HepG2 (cell line): ENCODE measurements around the gene PEA15. TPM values are rescaled to one million over a fixed set of nuclear protein-coding genes. Genes with fewer than 3 reads are reported as not detected.

ENCODE experiments used
- AHR ChIP-seq: IDR thresholded peaks from 2 replicates; pipeline ENCODE4 v1.6.1; 2018; ENCODE audit warnings: missing genetic modification reagents, missing compliant biosample characterization
- ATF7-NPFF ChIP-seq: sonication (generic); formaldehyde crosslinking; IDR thresholded peaks from 2 replicates; pipeline ENCODE4 v1.8.1; 2023; ENCODE audit warnings: mild to moderate bottlenecking, low read depth, missing genetic modification reagents, moderate library complexity
- CEBPB ChIP-seq: IDR thresholded peaks from 2 replicates; pipeline ENCODE4 v1.6.1; 2011; ENCODE audit warnings: low read depth, low read length, improper control_type of control experiment, borderline replicate concordance
- GZF1 ChIP-seq: sonication (generic); formaldehyde crosslinking; IDR thresholded peaks from 2 replicates; pipeline ENCODE4 v1.5.1; 2020; ENCODE audit warnings: mild to moderate bottlenecking, missing genetic modification reagents
- HOXA3 ChIP-seq: sonication (generic); formaldehyde crosslinking; IDR thresholded peaks from 2 replicates; pipeline ENCODE4 v1.5.0; 2020; ENCODE audit warnings: missing genetic modification reagents
- HOXA5 ChIP-seq: sonication (generic); formaldehyde crosslinking; IDR thresholded peaks from 2 replicates; pipeline ENCODE4 v1.4.0; 2020; ENCODE audit warnings: missing genetic modification reagents
- KDM2A ChIP-seq: sonication (generic); formaldehyde crosslinking; IDR thresholded peaks from 2 replicates; pipeline ENCODE4 v1.4.0; 2020; ENCODE audit warnings: low read depth, missing genetic modification reagents, borderline replicate concordance
- MIXL1 ChIP-seq: IDR thresholded peaks from 2 replicates; pipeline ENCODE4 v1.6.1; 2016
- NKX3-1 ChIP-seq: sonication (generic); formaldehyde crosslinking; IDR thresholded peaks from 2 replicates; pipeline ENCODE4 v1.5.0; 2020; ENCODE audit warnings: missing genetic modification reagents
- RERE ChIP-seq: IDR thresholded peaks from 2 replicates; pipeline ENCODE4 v1.6.1; 2016; ENCODE audit warnings: low read depth, missing genetic modification reagents, missing compliant biosample characterization
- RFXAP ChIP-seq: sonication (generic); formaldehyde crosslinking; IDR thresholded peaks from 2 replicates; pipeline ENCODE4 v1.4.0; 2020; ENCODE audit warnings: missing genetic modification reagents, borderline replicate concordance
- SNAPC2 ChIP-seq: sonication (generic); formaldehyde crosslinking; IDR thresholded peaks from 2 replicates; pipeline ENCODE4 v1.8.1; 2022; ENCODE audit warnings: mild to moderate bottlenecking, missing genetic modification reagents
- TERF1 ChIP-seq: sonication (generic); formaldehyde crosslinking; IDR thresholded peaks from 2 replicates; pipeline ENCODE4 v1.8.0; 2022; ENCODE audit warnings: mild to moderate bottlenecking, missing genetic modification reagents, moderate library complexity
- WIZ ChIP-seq: sonication (generic); formaldehyde crosslinking; IDR thresholded peaks from 2 replicates; pipeline ENCODE4 v1.5.1; 2020; ENCODE audit warnings: mild to moderate bottlenecking, missing genetic modification reagents
- XBP1 ChIP-seq: sonication (generic); formaldehyde crosslinking; IDR thresholded peaks from 2 replicates; pipeline ENCODE4 v1.5.0; 2020; ENCODE audit warnings: missing genetic modification reagents
- ZNF547 ChIP-seq: sonication (generic); formaldehyde crosslinking; IDR thresholded peaks from 2 replicates; pipeline ENCODE4 v1.5.1; 2020; ENCODE audit warnings: mild to moderate bottlenecking, missing genetic modification reagents
- ZNF691 ChIP-seq: sonication (generic); formaldehyde crosslinking; IDR thresholded peaks from 2 replicates; pipeline ENCODE4 v1.4.0; 2020; ENCODE audit warnings: missing genetic modification reagents, low read depth, mild to moderate bottlenecking, borderline replicate concordance
- ZNF775 ChIP-seq: sonication (generic); formaldehyde crosslinking; IDR thresholded peaks from 2 replicates; pipeline ENCODE4 v1.4.0; 2020; ENCODE audit warnings: missing genetic modification reagents, mild to moderate bottlenecking, moderate library complexity, borderline replicate concordance
- polyA plus RNA-seq, 8 experiments: library from polyadenylated mRNA; depleted of rRNA in 3 of 8; stranded (reverse) in 7 of 8; unstranded in 1 of 8; fragments of >200 nt; fragmentation: Illumina TruSeq in 4 of 8; extraction: Trizol in 4 of 8; gene quantifications; 2 replicates each; pipeline versions ENCODE4 v1.2.1 to v1.2.3, GENCODE V29; 2011 to 2016; ENCODE audit warnings: low read depth in 4 of 8, missing spikeins in 1 of 8, mixed read lengths in 1 of 8; ENCODE audit not compliant: insufficient read depth in 1 of 8
- total RNA-seq, 5 experiments: library from RNA; depleted of rRNA; stranded (reverse); fragments of >200 nt; fragmentation: Illumina TruSeq; extraction: Trizol; gene quantifications; 2 replicates each; pipeline ENCODE4 v1.2.3, GENCODE V29; 2016; ENCODE audit warnings: low read depth in 1 of 5

PEA15 gene
- total and polyA plus RNA-seq, 2 of the 13 experiments (the other 11 are each of a cell fraction or from before 2014, with no cell fraction given), result 12.1 to 35.2 TPM

- TF ChIP-seq ZNF775 (no peak), GZF1 (CRISPR knock-in tag) (no peak), SNAPC2 (CRISPR knock-in tag) (no peak), CEBPB (no peak), RERE (CRISPR knock-in tag) (no peak), WIZ (CRISPR knock-in tag) (no peak), HOXA5 (0 out of 2 replicates have a peak, but pooled peaks have one; percentile 51), HOXA3 (CRISPR knock-in tag) (no peak), KDM2A (CRISPR knock-in tag) (peak; percentile 58; the same call in 1 of the 2 replicates), TERF1 (CRISPR knock-in tag) (no peak), XBP1 (CRISPR knock-in tag) (no peak), ATF7-NPFF (CRISPR knock-in tag) (no peak), NKX3-1 (CRISPR knock-in tag) (no peak), ZNF547 (CRISPR knock-in tag) (no peak), MIXL1 (CRISPR knock-in tag) (peak; percentile 67), ZNF691 (CRISPR knock-in tag) (peak; percentile 82), RFXAP (CRISPR knock-in tag) (no peak), AHR (CRISPR knock-in tag) (0 out of 2 replicates have a peak, but pooled peaks have one; percentile 47)
These were observed 11.9 kb upstream of the PEA15 start (continued) for GRCh38 chr1:160193091-160193819.
